Gastroesophageal sphincter (tissue), 4 donors: ENCODE data around the gene AMZ2. TPM values are rescaled to one million over a fixed set of nuclear protein-coding genes. Genes with fewer than 3 reads are reported as not detected.
A peak's percentile ranks its signal among the peaks of the same experiment; 100 is the strongest.
"Not testable (repeated sequence)": the region's sequence is repeated elsewhere in the genome, so short reads cannot be mapped to it uniquely, and the experiment has no call there.

Experiments used
- ATAC-seq: fragments of 150-250 bp; one replicate; pipeline ENCODE4 v1.9.1; 2016; ENCODE audit warnings: mild to moderate bottlenecking, moderate library complexity
- H3K27ac ChIP-seq, 4 donors: fragments of 200-600 bp; sonication (generic) in 3 of 4; 1 replicate in 3 of 4; 2 replicates in 1 of 4; pipeline ENCODE4 v1.5.1; 2016 to 2019
- H3K27me3 ChIP-seq: fragments of 200-600 bp; sonication (generic); one replicate; pipeline ENCODE4 v1.5.1; 2019
- H3K36me3 ChIP-seq, 2 donors: fragments of 200-600 bp; sonication (generic); one replicate each; pipeline ENCODE4 v1.5.1; 2019; ENCODE audit warnings: control low read depth in 1 of 2
- H3K4me1 ChIP-seq, 3 donors: fragments of 200-600 bp; sonication (generic); 1 replicate in 2 of 3; 2 replicates in 1 of 3; pipeline ENCODE4 v1.5.1; 2016 to 2019; ENCODE audit warnings: control low read depth in 2 of 3
- H3K4me3 ChIP-seq, 2 donors: fragments of 200-600 bp; sonication (generic); one replicate each; pipeline ENCODE4 v1.5.1; 2019; ENCODE audit warnings: mild to moderate bottlenecking in 1 of 2, moderate library complexity in 1 of 2
- H3K9me3 ChIP-seq, 3 donors: fragments of 200-600 bp; sonication (generic); one replicate each; pipeline ENCODE4 v1.5.1; 2017 to 2019; ENCODE audit warnings: control low read depth in 2 of 3
- EP300 ChIP-seq: sonication (generic); formaldehyde crosslinking; IDR thresholded peaks from one replicate; pipeline ENCODE4 v1.6.1; 2017; ENCODE audit warnings: antibody characterized with exemption, mild to moderate bottlenecking
- POLR2A ChIP-seq, 2 donors: fragments of 450-650 bp; IDR thresholded peaks; one replicate each; pipeline ENCODE4 v1.6.1; 2017; ENCODE audit warnings: antibody characterized with exemption in 2 of 2, mild to moderate bottlenecking in 2 of 2, moderate library complexity in 1 of 2
- POLR2AphosphoS5 ChIP-seq: sonication (generic); formaldehyde crosslinking; IDR thresholded peaks from one replicate; pipeline ENCODE4 v1.6.1; 2017; ENCODE audit warnings: antibody characterized with exemption
- WGBS, 2 donors: methylation state at CpG; one replicate each; pipeline ENCODE4 v1.1.5; 2018; ENCODE audit warnings: low coverage in 1 of 2; 5-methylcytosine and 5-hydroxymethylcytosine counted together
- total RNA-seq, 4 donors: library from RNA; depleted of rRNA; stranded (reverse); fragments of >200 nt; gene quantifications; one replicate each; pipeline ENCODE4 v1.1.0, GENCODE V29; 2016
- TF ChIP-seq, protein P1 (sequence below), 4 experiments: fragments of 200-600 bp in 2 of 4; fragments of 450-650 bp in 2 of 4; sonication (generic) in 1 of 4; IDR thresholded peaks; one replicate each; pipeline ENCODE4 v1.5.1; 2017 to 2019; ENCODE audit warnings: antibody characterized with exemption in 4 of 4, mild to moderate bottlenecking in 2 of 4, moderate library complexity in 2 of 4

The AMZ2 gene
- total RNA-seq, 4 donors from 2014 or later = 54.9 to 76.5 (median 59.6) TPM

DNA sequence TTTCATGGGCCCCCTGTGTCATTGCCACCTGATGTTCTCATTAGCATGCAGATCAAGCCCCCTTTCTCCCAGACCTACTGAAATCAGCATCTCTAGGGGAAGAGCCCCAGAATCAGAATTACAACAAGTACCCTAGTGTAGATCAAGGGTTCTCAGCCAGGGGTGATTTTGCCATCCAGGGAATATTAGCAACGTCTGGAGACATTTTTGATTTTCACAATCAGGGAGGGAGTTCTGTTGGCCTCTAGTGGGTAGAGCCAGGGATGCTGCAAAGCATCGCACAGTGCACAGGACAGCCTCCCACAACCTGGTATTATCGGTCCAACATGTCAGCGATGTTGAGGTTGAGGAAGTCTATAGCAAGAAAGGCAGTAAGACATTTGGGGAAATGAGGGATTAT is 7.3 kb downstream of the AMZ2 start:
- no peaks in the 10 kb centered on the region for H3K9me3 ChIP-seq
- TF ChIP-seq, protein P1, sequence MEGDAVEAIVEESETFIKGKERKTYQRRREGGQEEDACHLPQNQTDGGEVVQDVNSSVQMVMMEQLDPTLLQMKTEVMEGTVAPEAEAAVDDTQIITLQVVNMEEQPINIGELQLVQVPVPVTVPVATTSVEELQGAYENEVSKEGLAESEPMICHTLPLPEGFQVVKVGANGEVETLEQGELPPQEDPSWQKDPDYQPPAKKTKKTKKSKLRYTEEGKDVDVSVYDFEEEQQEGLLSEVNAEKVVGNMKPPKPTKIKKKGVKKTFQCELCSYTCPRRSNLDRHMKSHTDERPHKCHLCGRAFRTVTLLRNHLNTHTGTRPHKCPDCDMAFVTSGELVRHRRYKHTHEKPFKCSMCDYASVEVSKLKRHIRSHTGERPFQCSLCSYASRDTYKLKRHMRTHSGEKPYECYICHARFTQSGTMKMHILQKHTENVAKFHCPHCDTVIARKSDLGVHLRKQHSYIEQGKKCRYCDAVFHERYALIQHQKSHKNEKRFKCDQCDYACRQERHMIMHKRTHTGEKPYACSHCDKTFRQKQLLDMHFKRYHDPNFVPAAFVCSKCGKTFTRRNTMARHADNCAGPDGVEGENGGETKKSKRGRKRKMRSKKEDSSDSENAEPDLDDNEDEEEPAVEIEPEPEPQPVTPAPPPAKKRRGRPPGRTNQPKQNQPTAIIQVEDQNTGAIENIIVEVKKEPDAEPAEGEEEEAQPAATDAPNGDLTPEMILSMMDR (IDR thresholded peaks at IDR 0.05) = no peak
- TF ChIP-seq POLR2AphosphoS5 (no peak), POLR2A (IDR thresholded peaks at IDR 0.05) (no peak)
- H3K36me3 ChIP-seq = peaks cover 0 to 71% of the 10 kb centered on the region in 2 donors
- no peak overlapping the region for H3K27ac ChIP-seq
- peaks cover 0 to 15% (median 0%) of the 10 kb centered on the region in 3 donors for H3K4me1 ChIP-seq
- no peak for ATAC-seq
- no peaks in the 10 kb centered on the region for H3K27me3 ChIP-seq
- 100% methylated on average over 1 of the region's 4 CpGs; no CpG with 5 or more reads in 1 of the 2 donors for WGBS, 2 donors
- no peak overlapping the region for H3K4me3 ChIP-seq

DNA sequence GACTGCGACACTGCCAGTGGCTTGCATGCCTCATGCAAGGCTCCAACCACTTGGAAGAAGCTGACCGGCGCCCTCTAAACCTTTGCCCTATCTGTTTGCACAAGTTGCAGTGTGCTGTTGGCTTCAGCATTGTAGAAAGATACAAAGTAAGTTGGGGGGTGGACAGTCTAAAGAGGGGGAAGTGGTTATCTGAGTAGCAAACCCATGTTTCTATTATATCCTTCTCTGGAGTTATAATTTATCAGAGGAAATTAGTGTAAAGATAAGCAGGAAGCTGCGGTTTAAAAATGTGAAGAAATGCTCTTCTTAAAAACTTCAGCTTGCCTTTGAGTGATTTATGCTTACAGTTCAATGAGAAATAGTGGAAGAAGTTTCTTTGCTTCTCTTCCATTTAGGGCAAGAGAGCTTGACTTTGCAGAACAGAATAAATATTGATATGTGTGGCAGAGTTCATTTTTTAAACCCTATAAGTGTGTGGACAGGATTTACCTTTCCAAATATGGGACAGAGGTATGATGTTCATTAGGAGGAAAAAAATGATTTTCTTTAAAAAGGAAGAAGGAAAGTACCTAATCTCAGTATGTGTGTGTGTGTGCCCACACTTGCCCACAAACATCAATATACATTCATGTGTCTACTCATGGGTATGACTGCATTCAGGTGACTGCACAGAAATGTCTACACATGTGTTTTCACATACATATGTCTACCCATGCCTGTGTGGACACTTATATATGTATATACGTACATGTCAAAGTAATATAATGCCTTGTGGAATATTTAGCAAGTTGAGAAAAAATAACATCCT is 8.1 kb downstream of the AMZ2 start:
- H3K36me3 ChIP-seq = peaks cover 0 to 64% of the 10 kb centered on the region in 2 donors
- ATAC-seq = no peak
- no peaks in the 10 kb centered on the region for H3K9me3 ChIP-seq
- no peaks in the 10 kb centered on the region for H3K27me3 ChIP-seq
- H3K27ac ChIP-seq = no peak overlapping the region
- TF ChIP-seq, protein P1 (IDR thresholded peaks at IDR 0.05) = no peak
- TF ChIP-seq POLR2AphosphoS5 = no peak
- TF ChIP-seq EP300 = no peak
- TF ChIP-seq POLR2A (IDR thresholded peaks at IDR 0.05) = no peak
- H3K4me1 ChIP-seq = peaks cover 0 to 15% (median 0%) of the 10 kb centered on the region in 3 donors
- WGBS, 2 donors = 75 to 77% methylated on average over 5 of the region's 5 CpGs
- no peak overlapping the region for H3K4me3 ChIP-seq

DNA sequence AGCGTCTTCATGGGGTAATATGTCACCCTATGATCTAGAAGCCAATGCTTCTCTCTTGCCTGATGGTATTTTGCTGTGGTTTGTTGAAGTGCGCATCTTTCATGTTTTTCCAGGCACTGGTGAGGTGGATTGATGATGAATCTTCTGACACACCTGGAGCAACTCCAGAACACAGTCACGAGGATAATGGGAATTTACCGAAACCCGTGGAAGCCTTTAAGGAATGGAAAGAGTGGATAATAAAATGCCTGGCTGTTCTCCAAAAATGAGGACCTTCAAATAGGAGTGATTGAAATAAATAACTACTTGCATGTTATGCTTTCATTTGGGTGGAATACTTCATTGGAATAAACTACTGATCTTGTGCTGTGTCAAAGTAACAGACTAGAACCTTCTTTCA is 8.9 kb downstream of the AMZ2 start:
- peaks cover 0 to 56% of the 10 kb centered on the region in 2 donors for H3K36me3 ChIP-seq
- not testable (repeated sequence) for H3K4me3 ChIP-seq, H3K27me3 ChIP-seq, ATAC-seq, H3K9me3 ChIP-seq, H3K27ac ChIP-seq
- H3K4me1 ChIP-seq = peaks cover 0 to 15% (median 0%) of the 10 kb centered on the region in 3 donors
- 51 to 73% methylated on average over 5 of the region's 5 CpGs for WGBS, 2 donors

- ATAC-seq = no peak
- H3K27me3 ChIP-seq = no peaks in the 10 kb centered on the region
- peaks cover 0 to 44% of the 10 kb centered on the region in 2 donors for H3K36me3 ChIP-seq
- no peak overlapping the region for H3K4me3 ChIP-seq
- H3K9me3 ChIP-seq = no peaks in the 10 kb centered on the region
- peaks cover 0 to 22% (median 0%) of the 10 kb centered on the region in 3 donors for H3K4me1 ChIP-seq
- H3K27ac ChIP-seq = peak overlapping the region in 1 of 4 donors; percentile 67
- TF ChIP-seq POLR2AphosphoS5 (no peak), POLR2A (IDR thresholded peaks at IDR 0.05) (no peak), EP300 (no peak)
- TF ChIP-seq, protein P1 (IDR thresholded peaks at IDR 0.05) = no peak
Measured at GRCh38 chr17:68257934-68258333, 10.1 kb downstream of the AMZ2 start.

DNA sequence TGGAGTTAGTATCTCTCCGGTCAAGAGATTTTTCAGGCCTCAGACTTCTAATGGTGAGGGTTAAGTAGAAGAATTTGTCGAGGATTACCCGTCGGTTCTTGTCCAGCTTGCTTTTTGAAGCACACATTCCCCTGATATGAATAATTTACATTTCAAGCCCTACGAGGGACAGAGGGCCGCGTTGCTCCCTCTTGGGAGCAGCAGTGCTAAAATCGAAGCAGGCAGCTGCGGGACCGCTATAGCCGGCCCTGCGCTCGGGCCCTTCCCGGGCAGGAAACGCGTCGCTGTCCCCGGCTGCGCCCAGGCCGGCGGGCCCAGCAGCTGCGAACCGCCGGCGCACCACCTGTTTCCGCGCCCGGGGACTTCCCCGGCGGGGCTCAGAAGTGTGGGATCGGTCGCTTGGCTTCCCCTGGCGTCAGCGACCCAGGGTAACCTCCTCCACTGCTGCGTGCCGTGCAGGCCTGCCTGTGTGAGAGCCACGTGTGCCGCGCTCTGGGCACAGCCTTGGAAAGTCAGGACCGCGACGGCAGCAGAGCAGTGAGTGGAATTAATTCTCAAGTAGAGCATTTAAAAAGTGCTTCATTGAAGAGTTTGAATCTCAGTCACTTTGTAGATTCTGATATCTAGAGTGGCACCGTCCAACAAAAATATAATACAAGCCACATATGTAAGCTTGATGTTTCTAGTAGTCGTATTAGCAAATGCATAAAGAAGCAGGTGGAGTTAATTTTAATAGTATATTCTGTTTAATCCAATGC is 11.2 kb downstream of the AMZ2 start:
- TF ChIP-seq, protein P1 (IDR thresholded peaks at IDR 0.05) = peak in 1 of 4 experiments; percentile 14
- peak; percentile 49 for TF ChIP-seq POLR2AphosphoS5
- H3K9me3 ChIP-seq, H3K27me3 ChIP-seq: not testable (repeated sequence)
- WGBS, 2 donors = 31 to 45% methylated on average over 8 to 15 of the region's 44 CpGs
- H3K4me1 ChIP-seq = peaks cover 0 to 29% (median 0%) of the 10 kb centered on the region in 3 donors
- H3K4me3 ChIP-seq = peak overlapping the region in 1 of 2 donors; percentile 38
- H3K27ac ChIP-seq = peak overlapping the region in 3 of 4 donors; percentile 28 to 67 (median 59)
- H3K36me3 ChIP-seq = peaks cover 0 to 34% of the 10 kb centered on the region in 2 donors
- ATAC-seq = peak; percentile 89

DNA sequence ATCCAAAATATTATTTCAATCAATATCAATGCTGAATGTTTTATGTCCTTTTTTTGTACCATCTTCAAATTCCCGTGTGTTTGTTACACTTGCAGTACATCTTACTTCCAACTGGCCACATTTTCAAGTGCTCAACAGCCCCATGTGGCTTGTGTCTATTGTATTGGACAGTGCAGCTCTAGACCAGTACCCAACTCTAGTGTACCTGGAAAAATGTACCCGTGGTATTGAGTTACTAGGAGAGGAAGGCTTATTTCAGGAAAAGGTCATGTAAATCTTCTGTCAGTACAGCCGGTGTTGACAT is 11.8 kb downstream of the AMZ2 start:
- H3K9me3 ChIP-seq, H3K27me3 ChIP-seq, ATAC-seq: not testable (repeated sequence)
- peaks cover 0 to 29% (median 0%) of the 10 kb centered on the region in 3 donors for H3K4me1 ChIP-seq
- H3K4me3 ChIP-seq = peak overlapping the region in 1 of 2 donors; percentile 38
- H3K27ac ChIP-seq = peak overlapping the region in 3 of 4 donors; percentile 12 to 67 (median 59)
- WGBS, 2 donors = 78 to 80% methylated on average over 2 of the region's 3 CpGs
- peaks cover 0 to 29% of the 10 kb centered on the region in 2 donors for H3K36me3 ChIP-seq
